Measurements from ENCODE around the gene PCK2.

Gene PCK2

GRCh38 chr14:24114532-24115421 is 20.7 kb downstream of the PCK2 start, which contains the start of the genes DCAF11 and NRL:
DCAF11 (plus strand) TSS chr14:24114777; CDS start chr14:24115595, 818 bp downstream.
NRL (minus strand) TSS chr14:24114949; CDS start chr14:24082848, 32,101 bp downstream.
- DNase-seq (ENCODE audit: low read depth in 2 of 3, low spot score in 2 of 3) = peak; percentile 89 to 96 (median 94)

DNA sequence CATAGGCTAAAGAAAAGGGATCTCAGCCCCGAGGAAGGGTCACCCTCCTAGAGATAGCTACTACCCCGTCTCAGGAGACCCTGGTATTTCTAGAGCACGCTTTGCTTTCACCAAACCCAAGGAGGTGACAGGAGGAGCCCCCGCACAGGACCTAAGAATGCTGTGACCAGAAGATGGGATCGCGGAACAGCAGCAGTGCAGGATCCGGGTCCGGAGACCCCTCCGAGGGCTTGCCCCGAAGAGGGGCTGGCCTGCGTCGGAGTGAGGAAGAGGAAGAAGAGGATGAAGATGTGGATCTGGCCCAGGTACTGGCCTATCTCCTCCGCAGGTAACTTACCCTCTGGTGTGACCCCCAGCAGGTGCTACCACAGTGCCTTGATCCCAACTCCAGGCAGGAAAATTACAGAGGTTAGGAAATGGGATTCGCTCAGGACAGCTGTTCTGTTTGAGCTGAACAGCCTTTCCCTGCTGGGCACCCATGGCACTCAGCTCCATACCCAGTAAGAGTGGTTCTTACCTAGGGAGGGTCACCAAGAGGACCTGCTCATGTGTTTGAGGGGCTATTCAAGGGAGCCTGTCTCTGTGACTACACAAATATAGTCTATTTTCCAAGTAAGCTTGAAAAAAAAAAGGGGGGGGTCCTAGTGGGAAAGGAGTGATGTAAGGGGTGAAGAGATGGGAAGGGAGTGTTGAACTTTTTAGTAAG is 21.5 kb downstream of the PCK2 start:
- DNase-seq (ENCODE audit: low read depth in 2 of 3, low spot score in 2 of 3) = no peak

DNA sequence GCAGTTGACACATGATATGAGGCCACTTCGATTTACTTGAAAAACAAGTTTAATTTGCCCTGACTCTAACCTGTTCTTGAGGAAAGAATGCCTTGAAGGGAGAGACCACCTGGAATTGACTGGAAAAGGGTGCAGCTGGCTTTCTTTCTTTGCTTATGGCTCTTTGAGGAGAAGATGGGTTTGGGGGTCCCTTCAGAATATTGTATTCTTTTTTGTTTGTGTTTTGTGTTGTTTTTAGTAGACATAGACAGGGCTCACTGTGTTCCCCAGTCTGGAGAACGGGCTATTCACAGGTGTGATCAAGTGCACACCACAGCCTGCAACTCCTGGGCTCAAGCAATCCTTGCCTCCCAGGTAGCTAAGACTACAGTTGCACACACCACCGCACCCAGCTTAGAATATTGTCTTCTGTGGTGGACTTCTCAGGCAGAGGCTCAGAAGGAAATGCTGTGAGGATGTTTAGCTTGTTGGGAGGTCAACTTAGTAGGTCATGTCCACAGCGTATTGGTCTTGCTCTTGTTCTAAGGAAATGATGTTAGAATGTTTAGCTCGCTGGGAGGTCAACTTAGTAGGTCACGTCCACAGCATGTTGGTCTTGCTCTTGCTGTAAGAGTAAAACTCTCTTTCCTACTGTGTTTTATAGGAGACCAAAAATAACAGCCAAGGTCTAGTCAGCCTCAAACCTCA is 22.2 kb downstream of the PCK2 start:
- no peak for DNase-seq (ENCODE audit: low read depth in 2 of 3, low spot score in 2 of 3)

- no peak for DNase-seq (ENCODE audit: low read depth in 2 of 3, low spot score in 2 of 3)
Measured at GRCh38 chr14:24117179-24117578, 23.1 kb downstream of the PCK2 start.

DNA sequence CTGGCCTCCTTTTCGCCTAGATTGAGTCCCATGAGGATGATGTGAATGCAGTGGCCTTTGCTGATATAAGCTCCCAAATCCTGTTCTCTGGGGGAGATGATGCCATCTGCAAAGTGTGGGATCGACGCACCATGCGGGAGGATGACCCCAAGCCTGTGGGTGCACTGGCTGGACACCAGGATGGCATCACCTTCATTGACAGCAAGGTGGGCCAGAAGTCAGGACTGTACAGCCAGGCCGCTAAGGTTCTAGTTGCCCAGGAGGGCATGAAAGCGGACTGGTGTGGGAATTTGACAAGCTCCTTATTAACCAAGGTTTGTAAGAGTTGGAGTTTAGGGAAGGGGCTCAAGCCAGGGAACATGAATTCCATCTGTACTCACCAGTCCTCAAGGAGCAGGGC is 25.6 kb downstream of the PCK2 start:
- DNase-seq (ENCODE audit: low read depth in 2 of 3, low spot score in 2 of 3) = no peak

GRCh38 chr14:24121210-24121609 is 27.1 kb downstream of the PCK2 start:
- no peak for DNase-seq (ENCODE audit: low read depth in 2 of 3, low spot score in 2 of 3)

DNA sequence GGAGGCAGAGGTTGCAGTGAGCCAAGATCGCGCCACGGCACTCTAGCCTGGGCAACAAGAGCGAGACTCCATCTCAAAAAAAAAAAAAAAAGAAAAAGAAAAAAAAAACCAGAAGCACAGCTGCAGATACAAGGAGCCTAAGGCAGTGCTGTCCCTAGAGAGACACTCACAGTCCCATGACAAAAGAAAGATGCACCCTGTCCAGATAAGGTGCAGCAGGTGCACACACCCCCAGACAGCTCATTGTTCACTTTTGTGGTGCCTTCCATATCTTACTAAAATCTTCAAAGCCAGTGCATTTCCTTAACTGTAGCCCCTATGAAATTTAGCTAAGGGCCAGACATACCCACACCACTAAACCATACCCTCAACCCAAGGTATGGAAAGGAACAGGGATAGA is 28.3 kb downstream of the PCK2 start:
- DNase-seq (ENCODE audit: low read depth in 2 of 3, low spot score in 2 of 3) = no peak

- no peak for DNase-seq (ENCODE audit: low read depth in 2 of 3, low spot score in 2 of 3)
Measured at GRCh38 chr14:24122898-24123297, 28.8 kb downstream of the PCK2 start.

- DNase-seq (ENCODE audit: low read depth in 2 of 3, low spot score in 2 of 3) = no peak
Measured at GRCh38 chr14:24123424-24124417, 29.6 kb downstream of the PCK2 start.

- no peak for DNase-seq (ENCODE audit: low read depth in 2 of 3, low spot score in 2 of 3)
Measured at GRCh38 chr14:24126939-24127338, 32.8 kb downstream of the PCK2 start.

DNA sequence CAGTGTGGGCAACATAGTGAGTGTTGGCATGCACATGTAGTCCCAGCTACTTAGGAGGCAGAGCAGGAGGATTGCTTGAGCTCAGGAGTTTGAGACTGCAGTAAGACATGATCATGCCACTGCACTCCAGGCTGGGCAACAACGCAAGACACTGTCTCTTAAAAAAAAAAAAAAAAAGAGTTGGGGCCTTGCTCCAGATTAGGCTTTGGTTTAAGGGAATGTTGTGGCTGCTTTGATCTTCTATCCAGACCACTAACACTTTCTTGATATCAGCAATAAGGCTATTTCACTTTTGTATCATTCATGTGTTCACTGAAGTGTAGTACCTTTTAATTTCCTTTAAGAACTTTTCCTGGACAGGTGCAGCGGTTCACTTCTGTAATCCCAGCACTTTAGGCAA is 33.6 kb downstream of the PCK2 start:
- DNase-seq (ENCODE audit: low read depth in 2 of 3, low spot score in 2 of 3) = no peak

GRCh38 chr14:24129410-24129998 is 35.4 kb downstream of the PCK2 start:
- DNase-seq (ENCODE audit: low read depth in 2 of 3, low spot score in 2 of 3) = no peak

DNA sequence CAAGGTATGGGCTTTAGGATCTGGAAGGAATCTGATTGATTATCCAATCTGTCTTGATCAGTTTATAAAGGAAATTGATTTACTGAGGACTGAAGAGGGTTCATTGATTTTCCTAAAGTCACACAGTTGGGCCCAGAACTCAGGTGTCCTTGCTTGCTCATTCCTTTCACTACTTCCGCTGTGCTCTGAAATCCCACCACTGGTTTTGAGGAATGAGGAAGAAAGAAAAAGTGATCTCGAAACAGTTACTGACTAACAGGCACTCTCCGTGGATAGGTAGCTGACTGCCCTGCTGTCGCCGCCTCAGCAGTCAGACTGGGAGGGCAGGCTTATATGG is 36.2 kb downstream of the PCK2 start, which contains the start of gene FITM1:
Gene FITM1 (plus strand): TSS at position 280 of the 337 bp plus-strand sequence. CDS start 905 bp downstream, outside the sequence.
- DNase-seq (ENCODE audit: low read depth in 2 of 3, low spot score in 2 of 3) = no peak

- no peak for DNase-seq (ENCODE audit: low read depth in 2 of 3, low spot score in 2 of 3)
Measured at GRCh38 chr14:24130717-24131548, 36.8 kb downstream of the PCK2 start.

GRCh38 chr14:24131549-24131966 is 37.4 kb downstream of the PCK2 start:
- no peak for DNase-seq (ENCODE audit: low read depth in 2 of 3, low spot score in 2 of 3)

- no peak for DNase-seq (ENCODE audit: low read depth in 2 of 3, low spot score in 2 of 3)
Measured at GRCh38 chr14:24132061-24132685, 38.1 kb downstream of the PCK2 start.

DNA sequence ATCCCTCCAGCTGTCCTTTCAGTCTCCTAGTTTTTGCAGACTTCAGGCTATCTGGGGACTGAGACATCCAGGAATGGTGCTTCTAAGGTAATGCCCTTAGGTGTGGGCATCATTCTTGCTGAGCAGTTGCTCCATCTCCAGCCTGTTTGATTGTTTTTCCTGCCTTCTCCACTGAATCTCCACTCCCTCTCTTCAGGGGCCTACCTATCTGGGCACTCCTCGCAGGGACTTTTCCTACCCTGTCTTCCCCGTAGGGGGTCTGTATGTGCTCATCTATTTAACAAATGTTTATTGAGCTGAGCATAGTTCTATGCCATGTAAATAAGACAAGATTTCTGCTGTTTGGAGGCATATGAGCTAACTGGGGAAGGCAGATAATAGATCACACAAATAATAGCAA is 38.9 kb downstream of the PCK2 start:
- DNase-seq (ENCODE audit: low read depth in 2 of 3, low spot score in 2 of 3) = no peak

- DNase-seq (ENCODE audit: low read depth in 2 of 3, low spot score in 2 of 3) = no peak
Measured at GRCh38 chr14:24133735-24134134, 39.6 kb downstream of the PCK2 start.

- DNase-seq (ENCODE audit: low read depth in 2 of 3, low spot score in 2 of 3) = no peak
Measured at GRCh38 chr14:24135584-24135833, 41.4 kb downstream of the PCK2 start.
